Measurements from ENCODE around the gene ANKRD13B.

ANKRD13B gene

GRCh38 chr17:29588017-29588561 lies 4.8 kb upstream of the ANKRD13B start:
- Histone ChIP-seq H3K27me3 (replicated peaks) (no peaks in the 10 kb centered on the region), H3K36me3 (replicated peaks) (peaks cover 4% of the 10 kb centered on the region), H3K4me3 (ENCODE audit: low read depth, low read length) (peak overlapping the region; percentile 74), H3K27ac (peak overlapping the region; percentile 13)
- TF ChIP-seq, protein P1, sequence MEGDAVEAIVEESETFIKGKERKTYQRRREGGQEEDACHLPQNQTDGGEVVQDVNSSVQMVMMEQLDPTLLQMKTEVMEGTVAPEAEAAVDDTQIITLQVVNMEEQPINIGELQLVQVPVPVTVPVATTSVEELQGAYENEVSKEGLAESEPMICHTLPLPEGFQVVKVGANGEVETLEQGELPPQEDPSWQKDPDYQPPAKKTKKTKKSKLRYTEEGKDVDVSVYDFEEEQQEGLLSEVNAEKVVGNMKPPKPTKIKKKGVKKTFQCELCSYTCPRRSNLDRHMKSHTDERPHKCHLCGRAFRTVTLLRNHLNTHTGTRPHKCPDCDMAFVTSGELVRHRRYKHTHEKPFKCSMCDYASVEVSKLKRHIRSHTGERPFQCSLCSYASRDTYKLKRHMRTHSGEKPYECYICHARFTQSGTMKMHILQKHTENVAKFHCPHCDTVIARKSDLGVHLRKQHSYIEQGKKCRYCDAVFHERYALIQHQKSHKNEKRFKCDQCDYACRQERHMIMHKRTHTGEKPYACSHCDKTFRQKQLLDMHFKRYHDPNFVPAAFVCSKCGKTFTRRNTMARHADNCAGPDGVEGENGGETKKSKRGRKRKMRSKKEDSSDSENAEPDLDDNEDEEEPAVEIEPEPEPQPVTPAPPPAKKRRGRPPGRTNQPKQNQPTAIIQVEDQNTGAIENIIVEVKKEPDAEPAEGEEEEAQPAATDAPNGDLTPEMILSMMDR (IDR thresholded peaks at IDR 0.05; ENCODE audit: low read depth, low read length, missing control alignments): no peak
- in situ Hi-C loops (cut with HindIII; ENCODE audit: low pct_ligation_motif_present, low sequenced_read_pairs): no loop called here
- DNase-seq: no peak

DNA sequence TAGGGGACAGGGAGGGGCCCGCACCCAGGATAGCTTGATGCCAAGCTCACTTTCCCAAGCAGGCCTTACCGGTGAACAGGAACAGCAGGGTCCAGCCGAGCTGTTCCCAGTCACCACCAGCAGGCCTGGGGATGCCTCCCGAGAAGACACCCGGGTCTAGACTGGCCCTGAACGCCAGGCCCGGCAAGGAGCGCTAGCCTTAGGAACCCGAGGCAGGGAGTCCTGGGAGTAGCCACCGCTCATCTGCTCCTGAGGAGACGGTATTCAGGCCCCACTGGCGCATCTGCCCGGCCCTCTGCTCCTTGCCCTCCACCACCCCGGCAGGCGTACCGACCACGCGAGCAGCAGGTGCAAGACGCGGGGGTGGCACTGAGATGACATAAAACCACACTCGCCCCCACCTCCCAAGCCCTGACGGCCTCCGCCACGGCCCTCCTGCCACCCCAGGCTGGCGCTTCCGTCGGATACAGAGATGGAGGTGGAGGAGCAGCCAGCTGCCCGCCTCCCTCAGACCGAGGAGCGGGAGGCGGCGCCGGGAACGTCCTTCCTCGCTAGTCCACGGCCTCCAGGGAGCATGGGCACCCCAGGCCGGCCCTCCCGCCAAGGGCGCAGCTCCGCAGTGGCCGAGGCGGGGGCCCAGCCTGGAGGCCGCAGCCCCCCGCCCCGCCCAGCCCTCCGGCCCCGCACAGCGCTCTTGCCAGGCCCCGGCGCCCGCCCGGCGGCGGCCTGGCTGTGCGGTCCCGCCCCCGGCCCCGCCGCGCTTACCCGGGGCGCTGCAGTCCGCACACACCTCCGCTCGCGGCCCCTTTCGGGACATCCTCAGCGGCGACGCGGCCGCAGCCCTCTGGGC lies 4.1 kb upstream of the ANKRD13B start:
- H3K4me3 ChIP-seq (ENCODE audit: low read depth, low read length): peak overlapping the region; percentile 74

GRCh38 chr17:29589524-29590410 lies 3.2 kb upstream of the ANKRD13B start, which contains the start of gene GIT1:
Gene GIT1, minus strand, starts transcription at chr17:29589648. Its CDS starts 270 bp downstream, at chr17:29589378.
- in situ Hi-C loops (cut with HindIII; ENCODE audit: low pct_ligation_motif_present, low sequenced_read_pairs): no loop called here
- DNase-seq: peak; percentile 52
- Histone ChIP-seq H3K36me3 (replicated peaks) (no peaks in the 10 kb centered on the region), H3K27ac (peak within 1 kb of the TSS; percentile 21), H3K27me3 (replicated peaks) (no peaks in the 10 kb centered on the region), H3K4me3 (ENCODE audit: low read depth, low read length) (peak within 1 kb of the TSS; percentile 74)
- TF ChIP-seq, protein P1 (IDR thresholded peaks at IDR 0.05; ENCODE audit: low read depth, low read length, missing control alignments): no peak

More for the DNA sequence above, 4.1 kb upstream of the ANKRD13B start:
- Histone ChIP-seq H3K27me3 (replicated peaks) (no peaks in the 10 kb centered on the region), H3K27ac (peak overlapping the region; percentile 13), H3K36me3 (replicated peaks) (no peaks in the 10 kb centered on the region)
- DNase-seq: no peak
- in situ Hi-C loops (cut with HindIII; ENCODE audit: low pct_ligation_motif_present, low sequenced_read_pairs): no loop called here
- TF ChIP-seq, protein P1 (IDR thresholded peaks at IDR 0.05; ENCODE audit: low read depth, low read length, missing control alignments): no peak

DNA sequence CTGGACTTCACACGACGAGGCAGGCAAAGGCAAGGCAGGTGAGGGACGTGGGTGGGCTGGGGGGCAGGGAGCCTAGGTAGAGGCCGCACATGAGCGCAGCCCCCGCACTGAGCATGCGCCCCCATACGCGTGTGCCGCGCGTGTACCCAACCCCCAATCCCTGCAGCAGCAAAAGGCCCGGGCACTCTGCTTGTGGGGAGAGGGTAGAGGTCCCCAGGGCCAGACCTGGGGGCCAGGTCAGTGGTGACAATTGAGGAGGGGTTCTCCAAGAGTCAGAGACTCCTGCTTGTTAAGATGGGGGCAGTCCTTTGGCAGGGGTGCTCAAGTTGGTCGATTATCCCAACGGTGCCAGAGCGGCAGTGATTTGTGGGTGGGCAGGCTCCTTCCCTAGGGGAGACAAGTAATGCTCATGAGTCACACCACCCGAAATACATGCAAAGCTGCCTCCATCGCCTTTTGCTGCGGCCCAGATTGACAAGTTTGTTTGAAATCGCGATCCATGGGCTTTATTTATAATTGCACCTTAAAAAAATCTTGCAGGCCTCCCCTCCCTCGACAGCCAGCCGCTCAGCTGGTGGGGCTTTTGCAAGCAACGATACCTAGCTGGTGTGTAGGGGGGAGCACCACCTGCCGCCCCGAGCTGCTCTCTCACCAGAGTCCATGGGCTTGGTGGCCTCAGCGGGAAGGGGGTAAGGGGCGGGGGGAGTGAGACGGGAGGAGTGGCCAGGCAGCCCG lies 2.4 kb upstream of the ANKRD13B start:
- in situ Hi-C loops (cut with HindIII; ENCODE audit: low pct_ligation_motif_present, low sequenced_read_pairs): no loop called here
- Histone ChIP-seq H3K36me3 (replicated peaks) (no peaks in the 10 kb centered on the region), H3K27me3 (replicated peaks) (no peaks in the 10 kb centered on the region), H3K4me3 (ENCODE audit: low read depth, low read length) (peak overlapping the region; percentile 50), H3K27ac (peak overlapping the region; percentile 27)
- no peak for DNase-seq
- TF ChIP-seq, protein P1 (IDR thresholded peaks at IDR 0.05; ENCODE audit: low read depth, low read length, missing control alignments): no peak

- DNase-seq: no peak
- H3K27ac ChIP-seq: peak overlapping the region; percentile 27
- no peaks in the 10 kb centered on the region for H3K36me3 ChIP-seq (replicated peaks)
- in situ Hi-C loops (cut with HindIII; ENCODE audit: low pct_ligation_motif_present, low sequenced_read_pairs): no loop called here
- peak overlapping the region; percentile 50 for H3K4me3 ChIP-seq (ENCODE audit: low read depth, low read length)
- TF ChIP-seq, protein P1 (IDR thresholded peaks at IDR 0.05; ENCODE audit: low read depth, low read length, missing control alignments): no peak
- no peaks in the 10 kb centered on the region for H3K27me3 ChIP-seq (replicated peaks)
These were observed 1.7 kb upstream of the ANKRD13B start for GRCh38 chr17:29591146-29591736.
